NB4 (cell line): ENCODE results near the gene UST.

Experiments
- MYC ChIP-seq: IDR thresholded peaks from 2 replicates; pipeline ENCODE4 v1.6.1; 2011; ENCODE audit warnings: low read depth, low read length
- POLR2A ChIP-seq: IDR thresholded peaks from 2 replicates; pipeline ENCODE4 v1.6.1; 2011; ENCODE audit warnings: mild to moderate bottlenecking; ENCODE audit not compliant: insufficient read length; ENCODE audit errors: extremely low read depth
- TF ChIP-seq, protein P1 (sequence below): IDR thresholded peaks from one replicate; pipeline ENCODE4 v1.5.1; 2012; ENCODE audit warnings: low read depth, low read length

DNA sequence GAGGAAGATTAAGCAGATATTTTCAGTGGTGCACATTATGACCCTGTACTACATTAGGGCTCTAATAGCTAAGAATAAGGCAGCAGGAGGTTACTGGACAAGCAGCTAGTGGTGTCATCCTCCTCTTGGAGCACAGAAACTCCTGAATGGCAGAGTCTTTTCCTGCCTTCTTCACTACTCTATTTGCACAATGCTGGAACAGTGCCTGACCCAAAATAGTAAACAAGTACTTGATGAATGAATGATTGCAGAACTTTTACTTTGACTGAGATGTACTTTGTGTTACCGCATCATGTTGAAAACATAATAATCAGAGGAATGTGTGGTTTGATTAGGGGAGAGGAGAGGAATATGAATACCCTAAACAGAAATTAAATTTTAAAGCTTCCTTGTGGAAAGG, 30.0 kb upstream of the UST start:
- TF ChIP-seq, protein P1, sequence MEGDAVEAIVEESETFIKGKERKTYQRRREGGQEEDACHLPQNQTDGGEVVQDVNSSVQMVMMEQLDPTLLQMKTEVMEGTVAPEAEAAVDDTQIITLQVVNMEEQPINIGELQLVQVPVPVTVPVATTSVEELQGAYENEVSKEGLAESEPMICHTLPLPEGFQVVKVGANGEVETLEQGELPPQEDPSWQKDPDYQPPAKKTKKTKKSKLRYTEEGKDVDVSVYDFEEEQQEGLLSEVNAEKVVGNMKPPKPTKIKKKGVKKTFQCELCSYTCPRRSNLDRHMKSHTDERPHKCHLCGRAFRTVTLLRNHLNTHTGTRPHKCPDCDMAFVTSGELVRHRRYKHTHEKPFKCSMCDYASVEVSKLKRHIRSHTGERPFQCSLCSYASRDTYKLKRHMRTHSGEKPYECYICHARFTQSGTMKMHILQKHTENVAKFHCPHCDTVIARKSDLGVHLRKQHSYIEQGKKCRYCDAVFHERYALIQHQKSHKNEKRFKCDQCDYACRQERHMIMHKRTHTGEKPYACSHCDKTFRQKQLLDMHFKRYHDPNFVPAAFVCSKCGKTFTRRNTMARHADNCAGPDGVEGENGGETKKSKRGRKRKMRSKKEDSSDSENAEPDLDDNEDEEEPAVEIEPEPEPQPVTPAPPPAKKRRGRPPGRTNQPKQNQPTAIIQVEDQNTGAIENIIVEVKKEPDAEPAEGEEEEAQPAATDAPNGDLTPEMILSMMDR: no peak
- no peak for TF ChIP-seq MYC
- TF ChIP-seq POLR2A: no peak
